Measurements from ENCODE around the gene FAM151A.

GRCh38 chr1:54658164-54658913 is 35.0 kb upstream of the FAM151A start:
- TF ChIP-seq CTCF (IDR thresholded peaks at IDR 0.05) (no peak), POLR2A (IDR thresholded peaks at IDR 0.05) (no peak)
